Coronary artery (tissue), 2 donors: ENCODE results near the gene ZNHIT1.
A peak's percentile ranks its signal among the peaks of the same experiment; 100 is the strongest.

Source experiments
- DNase-seq: peaks from one replicate; pipeline ENCODE4 v3.0.0-alpha.2; 2017; ENCODE audit warnings: low spot score
- H3K27ac ChIP-seq, 2 donors: fragments of 200-600 bp; sonication (generic); one replicate each; pipeline ENCODE4 v1.5.1; 2016 to 2019
- H3K4me3 ChIP-seq: fragments of 200-600 bp; sonication (generic); 2 replicates; pipeline ENCODE4 v1.5.1; 2016; ENCODE audit warnings: mild to moderate bottlenecking, moderate library complexity
- CTCF ChIP-seq: fragments of 200-600 bp; sonication (generic); IDR thresholded peaks from one replicate; pipeline ENCODE4 v1.5.1; 2019; ENCODE audit warnings: antibody characterized with exemption

The ZNHIT1 gene

GRCh38 chr7:101238226-101239182 is 20.5 kb downstream of the ZNHIT1 start:
- peak overlapping the region; percentile 54 to 85 for H3K27ac ChIP-seq
- peak overlapping the region; percentile 52 for H3K4me3 ChIP-seq
- DNase-seq: no peak
- no peak for TF ChIP-seq CTCF

GRCh38 chr7:101239191-101239950 is 21.4 kb downstream of the ZNHIT1 start:
- peak overlapping the region in 1 of 2 donors; percentile 85 for H3K27ac ChIP-seq
- no peak overlapping the region for H3K4me3 ChIP-seq
- no peak for DNase-seq

GRCh38 chr7:101239951-101240220 is 21.9 kb downstream of the ZNHIT1 start:
- TF ChIP-seq CTCF: no peak
- DNase-seq: no peak
- no peak overlapping the region for H3K4me3 ChIP-seq
- peak overlapping the region in 1 of 2 donors; percentile 85 for H3K27ac ChIP-seq

More at GRCh38 chr7:101239191-101239950, 21.4 kb downstream of the ZNHIT1 start:
- no peak for TF ChIP-seq CTCF

- DNase-seq: no peak
- no peak for TF ChIP-seq CTCF
- H3K27ac ChIP-seq: peak overlapping the region in 1 of 2 donors; percentile 85
- H3K4me3 ChIP-seq: no peak overlapping the region
Measured at GRCh38 chr7:101240226-101241014, 22.5 kb downstream of the ZNHIT1 start.

- no peak for DNase-seq
- TF ChIP-seq CTCF: no peak
- H3K27ac ChIP-seq: peak overlapping the region in 1 of 2 donors; percentile 85
- H3K4me3 ChIP-seq: no peak overlapping the region
Measured at GRCh38 chr7:101241015-101241363, 23.0 kb downstream of the ZNHIT1 start.

GRCh38 chr7:101241443-101242349 is 23.7 kb downstream of the ZNHIT1 start:
- Histone ChIP-seq H3K27ac (peak overlapping the region in 1 of 2 donors; percentile 85), H3K4me3 (no peak overlapping the region)
- no peak for TF ChIP-seq CTCF
- DNase-seq: no peak
